ENCODE results near the gene CX3CL1.

GRCh38 chr16:57372372-57373116 lies at the start of gene CX3CL1:
- TF ChIP-seq POLR2A (IDR thresholded peaks at IDR 0.05) (peak; percentile 88), POLR2AphosphoS5 (IDR thresholded peaks at IDR 0.05) (peak; percentile 67 to 96 (median 82))
- TF ChIP-seq, protein P1, sequence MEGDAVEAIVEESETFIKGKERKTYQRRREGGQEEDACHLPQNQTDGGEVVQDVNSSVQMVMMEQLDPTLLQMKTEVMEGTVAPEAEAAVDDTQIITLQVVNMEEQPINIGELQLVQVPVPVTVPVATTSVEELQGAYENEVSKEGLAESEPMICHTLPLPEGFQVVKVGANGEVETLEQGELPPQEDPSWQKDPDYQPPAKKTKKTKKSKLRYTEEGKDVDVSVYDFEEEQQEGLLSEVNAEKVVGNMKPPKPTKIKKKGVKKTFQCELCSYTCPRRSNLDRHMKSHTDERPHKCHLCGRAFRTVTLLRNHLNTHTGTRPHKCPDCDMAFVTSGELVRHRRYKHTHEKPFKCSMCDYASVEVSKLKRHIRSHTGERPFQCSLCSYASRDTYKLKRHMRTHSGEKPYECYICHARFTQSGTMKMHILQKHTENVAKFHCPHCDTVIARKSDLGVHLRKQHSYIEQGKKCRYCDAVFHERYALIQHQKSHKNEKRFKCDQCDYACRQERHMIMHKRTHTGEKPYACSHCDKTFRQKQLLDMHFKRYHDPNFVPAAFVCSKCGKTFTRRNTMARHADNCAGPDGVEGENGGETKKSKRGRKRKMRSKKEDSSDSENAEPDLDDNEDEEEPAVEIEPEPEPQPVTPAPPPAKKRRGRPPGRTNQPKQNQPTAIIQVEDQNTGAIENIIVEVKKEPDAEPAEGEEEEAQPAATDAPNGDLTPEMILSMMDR (IDR thresholded peaks at IDR 0.05): peak in 1 of 3 donors; percentile 25

Data from breast epithelium (tissue), 3 donors.